ENCODE results near the gene OSER1. TPM values are rescaled to one million over a fixed set of nuclear protein-coding genes. Genes with fewer than 3 reads are reported as not detected.
A peak's percentile ranks its signal among the peaks of the same experiment; 100 is the strongest.
"Not testable (repeated sequence)": the region's sequence is repeated elsewhere in the genome, so short reads cannot be mapped to it uniquely, and the experiment has no call there.

OSER1 gene
- total RNA-seq, 4 donors from 2014 or later: 37.6 to 55.3 (median 38.2) TPM

DNA sequence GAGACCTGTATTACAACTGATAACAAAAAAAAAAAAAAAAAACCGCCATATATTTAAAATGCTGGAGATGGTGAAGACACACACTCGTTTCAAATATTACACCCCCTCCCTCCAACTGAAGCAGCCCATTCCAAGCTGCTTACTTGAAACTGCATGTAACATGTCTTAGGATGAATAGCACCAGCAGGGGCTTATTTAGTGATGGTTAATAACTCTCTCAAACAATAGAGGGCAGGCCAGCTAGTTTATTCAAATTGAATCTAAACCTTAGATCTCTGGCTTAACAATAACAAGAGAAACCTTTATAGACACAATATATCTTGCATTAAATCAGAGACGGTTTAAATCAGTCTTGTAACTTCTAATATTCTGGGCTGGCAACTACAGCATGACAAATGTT lies 14.3 kb downstream of the OSER1 start:
- Histone ChIP-seq H3K36me3 (peaks cover 0 to 55% (median 0%) of the 10 kb centered on the region in 3 donors), H3K9me3 (no peaks in the 10 kb centered on the region), H3K27ac (no peak overlapping the region), H3K4me1 (no peaks in the 10 kb centered on the region), H3K4me3 (no peak overlapping the region), H3K27me3 (no peaks in the 10 kb centered on the region)
- no peak for DNase-seq
- TF ChIP-seq POLR2A (IDR thresholded peaks at IDR 0.05): no peak
- TF ChIP-seq, protein P1, sequence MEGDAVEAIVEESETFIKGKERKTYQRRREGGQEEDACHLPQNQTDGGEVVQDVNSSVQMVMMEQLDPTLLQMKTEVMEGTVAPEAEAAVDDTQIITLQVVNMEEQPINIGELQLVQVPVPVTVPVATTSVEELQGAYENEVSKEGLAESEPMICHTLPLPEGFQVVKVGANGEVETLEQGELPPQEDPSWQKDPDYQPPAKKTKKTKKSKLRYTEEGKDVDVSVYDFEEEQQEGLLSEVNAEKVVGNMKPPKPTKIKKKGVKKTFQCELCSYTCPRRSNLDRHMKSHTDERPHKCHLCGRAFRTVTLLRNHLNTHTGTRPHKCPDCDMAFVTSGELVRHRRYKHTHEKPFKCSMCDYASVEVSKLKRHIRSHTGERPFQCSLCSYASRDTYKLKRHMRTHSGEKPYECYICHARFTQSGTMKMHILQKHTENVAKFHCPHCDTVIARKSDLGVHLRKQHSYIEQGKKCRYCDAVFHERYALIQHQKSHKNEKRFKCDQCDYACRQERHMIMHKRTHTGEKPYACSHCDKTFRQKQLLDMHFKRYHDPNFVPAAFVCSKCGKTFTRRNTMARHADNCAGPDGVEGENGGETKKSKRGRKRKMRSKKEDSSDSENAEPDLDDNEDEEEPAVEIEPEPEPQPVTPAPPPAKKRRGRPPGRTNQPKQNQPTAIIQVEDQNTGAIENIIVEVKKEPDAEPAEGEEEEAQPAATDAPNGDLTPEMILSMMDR (IDR thresholded peaks at IDR 0.05): no peak

DNA sequence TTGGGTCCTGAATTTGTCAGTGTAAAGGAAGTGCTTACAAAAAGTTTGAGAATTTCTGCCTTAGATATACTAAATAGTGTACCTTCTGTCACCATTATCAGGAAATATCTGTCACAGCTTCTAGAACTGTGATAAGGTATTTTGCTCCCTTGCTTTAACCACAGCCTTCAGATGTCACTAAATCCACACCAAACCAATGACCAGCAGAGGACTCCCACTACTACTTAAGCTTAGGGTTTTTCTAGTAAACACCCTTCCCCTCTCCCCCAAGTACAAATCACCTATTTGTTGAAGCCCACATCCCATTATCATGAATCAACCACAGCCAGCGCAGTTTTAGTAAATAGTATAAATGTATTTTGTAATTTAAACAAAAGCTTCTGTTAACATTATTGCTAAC lies 15.0 kb downstream of the OSER1 start:
- Histone ChIP-seq H3K9me3 (no peaks in the 10 kb centered on the region), H3K36me3 (peaks cover 0 to 48% (median 0%) of the 10 kb centered on the region in 3 donors), H3K4me1 (no peaks in the 10 kb centered on the region), H3K4me3 (no peak overlapping the region), H3K27me3 (no peaks in the 10 kb centered on the region), H3K27ac (no peak overlapping the region)
- DNase-seq: no peak
- TF ChIP-seq, protein P1 (IDR thresholded peaks at IDR 0.05): no peak
- no peak for TF ChIP-seq POLR2A (IDR thresholded peaks at IDR 0.05)

DNA sequence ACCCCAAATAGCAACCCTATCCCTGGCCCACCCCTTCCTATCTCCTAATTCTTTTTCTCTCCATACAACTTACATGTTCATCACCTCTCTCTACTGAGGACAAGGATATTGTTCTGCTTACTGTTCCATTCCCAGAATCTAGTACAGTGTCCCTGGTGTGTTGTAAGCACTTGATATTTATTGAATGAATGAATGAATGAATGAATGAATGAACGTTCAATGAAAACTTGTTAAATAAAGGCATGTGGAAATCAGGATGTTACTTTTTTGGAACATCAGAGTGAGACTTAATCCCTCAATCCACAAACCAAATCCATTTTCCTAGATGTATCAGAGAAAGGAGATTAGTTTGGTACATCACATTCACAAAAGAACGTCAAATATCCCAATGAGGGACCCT lies 16.8 kb downstream of the OSER1 start:
- Histone ChIP-seq H3K9me3 (no peaks in the 10 kb centered on the region), H3K4me1 (no peaks in the 10 kb centered on the region), H3K36me3 (peaks cover 0 to 30% (median 0%) of the 10 kb centered on the region in 3 donors), H3K4me3 (no peak overlapping the region), H3K27ac (no peak overlapping the region), H3K27me3 (no peaks in the 10 kb centered on the region)
- no peak for DNase-seq
- TF ChIP-seq, protein P1 (IDR thresholded peaks at IDR 0.05): no peak
- TF ChIP-seq POLR2A (IDR thresholded peaks at IDR 0.05): no peak

DNA sequence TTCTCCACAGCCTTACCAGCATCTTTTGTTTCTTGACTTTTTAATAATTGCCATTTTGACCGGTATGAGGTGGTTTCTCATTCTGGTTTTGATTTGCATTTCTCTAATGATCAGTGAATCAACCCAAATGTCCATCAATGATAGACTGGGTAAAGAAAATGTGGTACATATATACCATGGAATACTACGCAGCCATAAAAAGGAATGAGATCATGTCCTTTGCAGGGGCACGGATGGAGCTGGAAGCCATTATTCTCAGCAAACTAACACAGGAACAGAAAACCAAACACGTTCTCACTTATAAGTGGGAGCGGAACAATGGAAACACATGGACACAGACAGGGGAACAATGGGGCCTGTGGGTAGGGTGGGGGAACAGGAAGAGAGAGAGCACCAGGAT lies 18.9 kb downstream of the OSER1 start:
- not testable (repeated sequence) for H3K4me3 ChIP-seq, H3K9me3 ChIP-seq, H3K36me3 ChIP-seq, H3K27ac ChIP-seq, DNase-seq, H3K27me3 ChIP-seq
- peaks cover 0 to 16% (median 1%) of the 10 kb centered on the region in 4 donors for H3K4me1 ChIP-seq

DNA sequence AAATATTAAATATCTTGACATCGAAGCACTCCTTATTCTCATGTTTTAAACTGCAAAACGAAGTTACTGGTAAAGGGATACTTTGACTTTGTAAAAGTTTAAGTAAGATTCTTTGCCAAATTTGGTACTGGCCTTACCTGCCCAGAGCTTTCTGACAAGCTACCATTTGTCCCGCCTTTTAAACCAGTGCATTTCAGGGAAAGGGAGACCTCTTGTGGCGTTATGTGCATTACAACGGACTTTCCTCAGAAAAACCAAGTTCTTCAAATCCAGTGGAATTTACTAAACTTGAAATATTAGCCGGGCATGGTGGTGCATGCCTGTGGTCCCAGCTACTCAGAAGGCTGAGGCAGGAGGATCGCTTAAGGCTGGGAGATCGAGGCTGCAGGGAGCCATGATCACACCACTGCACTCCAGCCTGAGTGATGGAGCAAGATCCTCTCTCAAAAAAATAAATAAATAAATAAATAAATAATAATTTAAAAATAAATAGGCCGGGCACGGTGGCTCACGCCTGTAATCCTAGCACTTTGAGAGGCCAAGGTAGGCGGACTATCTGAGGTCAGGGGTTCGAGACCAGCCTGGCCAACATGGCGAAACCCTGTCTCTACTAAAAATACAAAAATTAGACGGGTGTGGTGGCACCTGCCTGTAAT lies 20.2 kb downstream of the OSER1 start:
- DNase-seq: peak in 2 of 3 donors; percentile 28 to 73
- TF ChIP-seq, protein P1 (IDR thresholded peaks at IDR 0.05): peak; percentile 44 to 86 (median 81)
- not testable (repeated sequence) for H3K27ac ChIP-seq, H3K9me3 ChIP-seq, H3K27me3 ChIP-seq, H3K4me3 ChIP-seq, H3K36me3 ChIP-seq
- peaks cover 0 to 17% (median 2%) of the 10 kb centered on the region in 4 donors for H3K4me1 ChIP-seq

DNA sequence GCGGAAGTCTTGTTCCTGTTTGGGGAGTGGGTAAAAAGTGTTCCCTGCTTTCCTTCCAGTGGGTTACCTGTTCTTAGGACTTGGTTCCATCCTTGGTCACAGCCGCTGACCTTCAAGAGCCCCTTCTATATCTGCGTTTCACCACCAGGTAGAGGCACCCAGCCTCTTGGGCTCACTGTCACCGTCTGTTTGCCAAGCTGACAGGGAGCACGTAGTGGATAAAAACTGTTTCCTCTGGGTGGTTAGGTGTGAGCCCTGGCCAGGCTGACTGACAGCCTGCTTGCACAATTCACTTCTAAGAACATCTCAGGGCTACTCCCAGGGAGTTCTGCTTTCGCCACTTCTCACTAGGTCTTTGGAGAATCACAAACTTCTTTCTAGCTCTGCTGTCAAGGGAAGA lies 21.8 kb downstream of the OSER1 start:
- Histone ChIP-seq H3K36me3 (no peaks in the 10 kb centered on the region), H3K27me3 (no peaks in the 10 kb centered on the region), H3K27ac (peak overlapping the region in 2 of 4 donors; percentile 46 to 86), H3K9me3 (no peaks in the 10 kb centered on the region), H3K4me3 (no peak overlapping the region), H3K4me1 (peaks cover 0 to 17% (median 2%) of the 10 kb centered on the region in 4 donors)
- DNase-seq: no peak
- TF ChIP-seq, protein P1 (IDR thresholded peaks at IDR 0.05): no peak
- TF ChIP-seq POLR2A (IDR thresholded peaks at IDR 0.05): no peak

All from Peyer's patch (tissue), 4 donors.